GM13976 (cell line): ENCODE measurements around the gene THUMPD3.

Source experiments
- DNase-seq: peaks from one replicate; pipeline ENCODE4 v3.0.0; 2012; ENCODE audit warnings: low spot score
- CTCF ChIP-seq: IDR thresholded peaks from 2 replicates; pipeline ENCODE4 v1.5.1; 2012; ENCODE audit warnings: borderline replicate concordance, mild to moderate bottlenecking; ENCODE audit not compliant: insufficient read depth; ENCODE audit errors: extremely low read depth, missing control alignments, control extremely low read depth
- in situ Hi-C: fragments of 300-500 bp; cut with MboI; formaldehyde crosslinking; loops from one replicate; pipeline ENCODE4 v1.12.0; 2022; ENCODE audit warnings: low sequenced_read_pairs, mixed read lengths, inconsistent platforms; ENCODE audit not compliant: unreplicated experiment

Gene THUMPD3

GRCh38 chr3:9412293-9412692, 49.4 kb downstream of the THUMPD3 start:
- no peak for TF ChIP-seq CTCF
- no peak for DNase-seq
- in situ Hi-C loops: no loop called here

- DNase-seq: no peak
- in situ Hi-C loops: no loop called here
- TF ChIP-seq CTCF: no peak
Measured at GRCh38 chr3:9414826-9415225, 52.0 kb downstream of the THUMPD3 start.

DNA sequence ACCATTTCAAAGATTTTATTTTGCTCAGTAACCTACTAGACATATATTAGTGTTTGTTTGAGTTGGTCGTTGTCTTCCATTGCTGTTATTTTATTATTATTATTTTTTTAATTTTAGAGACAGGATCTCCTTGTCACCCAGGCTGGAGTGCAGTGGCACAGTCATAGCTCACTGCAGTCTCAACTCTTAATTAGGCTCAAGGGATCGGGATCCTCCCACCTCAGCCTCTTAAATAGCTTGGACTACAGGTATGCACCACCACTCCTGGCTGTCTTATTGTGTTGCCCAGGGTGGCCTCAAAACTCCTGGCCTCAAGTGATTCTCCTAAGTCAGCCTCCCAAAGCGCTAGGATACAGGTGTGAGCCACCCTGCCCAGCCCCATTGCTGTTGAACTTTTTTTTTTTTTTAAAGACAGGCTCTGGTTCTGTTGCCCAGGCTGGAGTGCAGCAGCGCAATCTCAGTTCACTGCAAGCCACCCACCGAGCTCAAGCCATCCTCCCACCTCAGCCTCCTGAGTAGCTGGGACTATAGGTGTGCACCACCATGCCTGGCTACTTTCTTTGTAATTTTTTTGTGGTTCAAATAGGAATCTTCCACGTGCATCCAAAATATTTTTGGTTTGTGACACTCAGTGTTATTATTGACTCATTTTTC, 52.8 kb downstream of the THUMPD3 start:
- DNase-seq: no peak
- in situ Hi-C loops: no loop called here
- no peak for TF ChIP-seq CTCF

DNA sequence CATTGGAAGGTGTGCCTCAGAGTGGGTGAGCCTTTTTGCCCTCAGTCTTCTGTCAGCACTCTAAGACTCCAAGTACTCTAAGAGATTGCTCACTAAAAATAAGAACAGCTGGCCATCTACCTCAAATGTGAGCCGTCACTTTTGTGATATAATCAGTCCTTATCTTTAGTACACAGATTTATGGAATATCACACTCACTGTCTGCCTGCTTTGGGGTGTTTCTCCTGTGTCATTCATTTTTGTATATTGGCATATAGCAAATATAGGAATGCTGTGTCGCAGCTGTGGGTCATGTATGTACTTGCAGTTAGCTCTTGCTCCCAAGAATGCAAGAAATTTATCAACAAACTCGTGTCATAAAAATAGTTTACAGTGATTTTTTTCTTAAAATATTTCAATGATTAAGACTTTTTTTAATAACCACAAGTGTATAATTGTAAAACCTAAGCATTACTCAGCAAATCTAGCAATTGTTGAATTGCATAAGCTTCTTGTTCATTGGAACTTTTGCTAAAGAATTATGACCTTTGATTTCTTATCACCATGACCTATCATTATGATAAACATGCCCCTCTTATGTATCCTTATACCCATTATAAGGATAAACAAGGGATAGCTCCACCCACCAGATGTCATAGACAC, 53.4 kb downstream of the THUMPD3 start:
- no peak for DNase-seq
- in situ Hi-C loops: no loop called here
- TF ChIP-seq CTCF: no peak

DNA sequence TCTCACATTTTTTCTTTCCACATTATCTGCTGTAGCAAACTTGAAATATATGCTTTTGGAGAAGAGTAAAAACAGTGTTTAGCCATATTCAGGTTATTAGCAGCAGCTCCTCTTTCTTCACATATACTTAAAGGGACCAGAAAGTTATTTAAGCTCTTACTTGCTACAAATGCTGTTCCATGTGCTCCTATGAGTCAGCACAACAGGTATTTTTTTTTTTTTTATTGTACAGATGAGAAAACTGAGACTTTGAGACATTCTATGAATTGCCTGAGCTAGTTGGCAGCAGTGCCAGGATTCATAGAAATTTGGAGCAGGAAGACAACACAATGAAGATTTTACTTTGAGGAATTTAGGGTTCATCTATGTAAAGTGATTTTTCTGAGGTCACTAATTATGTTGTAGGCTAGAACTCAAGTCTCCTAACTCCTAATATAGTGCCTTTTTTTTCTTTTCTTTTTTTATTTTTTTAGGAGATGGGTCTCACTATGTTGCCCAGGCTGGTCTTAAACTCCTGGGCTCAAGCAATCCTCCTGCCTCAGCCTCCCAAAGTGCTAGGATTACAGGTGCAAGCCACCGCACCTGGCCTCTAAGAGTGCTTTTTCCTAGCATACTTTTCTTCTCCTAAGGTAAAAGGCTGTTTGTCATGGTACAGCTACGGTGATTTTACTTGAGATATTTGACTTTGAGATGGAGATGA, 58.1 kb downstream of the THUMPD3 start:
- no peak for DNase-seq
- in situ Hi-C loops: no loop called here
- no peak for TF ChIP-seq CTCF

DNA sequence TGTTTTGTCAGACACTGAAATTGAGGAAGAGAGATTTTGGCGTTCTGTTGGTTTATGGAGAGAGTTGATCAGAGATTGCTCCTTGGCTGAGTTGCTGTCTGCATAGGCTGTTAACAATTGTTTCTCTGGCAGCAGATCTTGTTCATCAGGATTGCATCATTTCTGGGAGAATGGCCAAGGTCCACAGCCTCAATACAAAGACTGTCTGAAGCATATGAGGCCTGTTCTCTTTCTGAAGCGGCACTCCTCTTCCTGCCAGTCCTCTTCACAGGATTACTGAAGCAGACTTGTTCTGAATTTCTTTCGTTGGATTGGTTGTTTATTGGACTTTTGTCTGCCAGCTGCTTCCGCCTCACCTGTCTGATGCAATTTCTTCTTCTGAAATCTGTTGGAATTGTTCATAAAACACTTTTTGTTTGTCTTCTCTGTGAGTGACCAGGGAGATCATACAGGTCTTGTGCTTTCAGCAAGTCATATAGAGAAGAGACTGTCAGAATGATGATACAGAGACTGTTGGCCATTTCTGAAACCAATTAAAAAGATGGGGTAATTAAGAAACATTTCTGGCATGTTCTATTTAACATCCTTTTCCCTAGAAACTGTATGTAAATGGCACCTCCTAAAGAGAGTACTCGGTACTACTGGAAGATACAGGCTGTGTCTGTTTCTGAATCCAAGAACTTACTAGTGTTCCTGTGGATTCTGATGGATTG, 60.0 kb downstream of the THUMPD3 start:
- DNase-seq: no peak
- peak; percentile 11 for TF ChIP-seq CTCF
- in situ Hi-C loops: no loop called here
